ENCODE data around the gene RRAGB.

GRCh38 chrX:55767100-55767499, 49.6 kb downstream of the RRAGB start:
- TF ChIP-seq CTCF (IDR thresholded peaks at IDR 0.05) (no peak), POLR2AphosphoS5 (IDR thresholded peaks at IDR 0.05) (no peak)
